HG02938 (cell line): ENCODE measurements around the gene NPEPL1.
A peak's percentile ranks its signal among the peaks of the same experiment; 100 is the strongest.
"Not testable (repeated sequence)": the region's sequence is repeated elsewhere in the genome, so short reads cannot be mapped to it uniquely, and the experiment has no call there.

Source experiments
- ATAC-seq: cut with Tn5 transposase; IDR thresholded peaks from one replicate; pipeline ENCODE4 v1.9.1; 2021; ENCODE audit warnings: mild to moderate bottlenecking, moderate library complexity; ENCODE audit not compliant: unreplicated experiment

NPEPL1 gene, protein sequence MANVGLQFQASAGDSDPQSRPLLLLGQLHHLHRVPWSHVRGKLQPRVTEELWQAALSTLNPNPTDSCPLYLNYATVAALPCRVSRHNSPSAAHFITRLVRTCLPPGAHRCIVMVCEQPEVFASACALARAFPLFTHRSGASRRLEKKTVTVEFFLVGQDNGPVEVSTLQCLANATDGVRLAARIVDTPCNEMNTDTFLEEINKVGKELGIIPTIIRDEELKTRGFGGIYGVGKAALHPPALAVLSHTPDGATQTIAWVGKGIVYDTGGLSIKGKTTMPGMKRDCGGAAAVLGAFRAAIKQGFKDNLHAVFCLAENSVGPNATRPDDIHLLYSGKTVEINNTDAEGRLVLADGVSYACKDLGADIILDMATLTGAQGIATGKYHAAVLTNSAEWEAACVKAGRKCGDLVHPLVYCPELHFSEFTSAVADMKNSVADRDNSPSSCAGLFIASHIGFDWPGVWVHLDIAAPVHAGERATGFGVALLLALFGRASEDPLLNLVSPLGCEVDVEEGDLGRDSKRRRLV

DNA sequence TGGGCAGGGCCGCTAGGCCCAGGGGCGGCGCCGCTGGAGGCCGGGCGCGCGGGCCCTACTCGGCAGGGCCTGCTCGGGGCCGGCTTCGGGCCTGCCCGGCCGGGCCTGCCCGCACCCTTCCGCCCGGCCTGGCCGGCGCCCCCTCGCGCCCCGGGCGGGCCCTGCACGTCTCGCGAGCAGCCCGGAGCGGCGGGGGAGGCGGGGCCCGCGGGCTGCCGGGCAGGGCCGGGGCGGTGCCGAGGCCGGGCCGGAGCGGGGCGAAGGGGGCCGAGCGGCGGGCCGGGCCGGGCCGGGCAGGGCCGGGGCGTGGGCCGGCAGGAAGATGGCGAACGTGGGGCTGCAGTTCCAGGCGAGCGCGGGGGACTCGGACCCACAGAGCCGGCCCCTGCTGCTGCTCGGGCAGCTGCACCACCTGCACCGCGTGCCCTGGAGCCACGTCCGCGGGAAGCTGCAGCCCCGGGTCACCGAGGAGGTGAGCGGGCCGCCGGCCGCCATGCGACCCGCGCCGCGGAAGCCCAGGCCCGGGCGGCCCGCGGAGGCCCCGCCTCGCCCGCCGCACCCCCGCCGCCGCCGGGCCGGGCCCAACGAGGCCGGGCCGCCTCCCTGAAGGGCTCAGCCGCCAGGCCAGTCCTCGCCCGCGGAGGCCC is at the start of gene NPEPL1:
Gene NPEPL1, plus strand, starts transcription at position 222 of the 647 bp plus-strand sequence. Its CDS starts 101 bp downstream, at position 323.
- peak; percentile 66 for ATAC-seq

DNA sequence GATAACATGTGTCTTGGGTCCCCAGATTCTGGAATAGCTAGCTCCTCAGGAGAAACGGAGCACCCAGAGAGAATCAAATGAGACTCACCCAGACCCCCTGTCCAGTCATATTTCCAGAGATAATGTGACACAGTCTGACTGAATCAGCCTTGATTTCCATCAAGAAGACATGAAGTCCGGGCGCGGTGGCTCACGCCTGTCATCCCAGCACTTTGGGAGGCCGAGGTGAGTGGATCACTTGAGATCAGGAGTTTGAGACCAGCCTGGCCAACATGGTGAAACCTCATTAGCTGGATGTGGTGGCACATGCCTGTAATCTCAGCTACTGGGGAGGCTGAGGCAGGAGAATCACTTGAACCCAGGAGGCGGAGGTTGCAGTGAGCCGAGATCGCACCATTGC is 49.7 kb upstream of the NPEPL1 start:
- ATAC-seq, result not testable (repeated sequence)

DNA sequence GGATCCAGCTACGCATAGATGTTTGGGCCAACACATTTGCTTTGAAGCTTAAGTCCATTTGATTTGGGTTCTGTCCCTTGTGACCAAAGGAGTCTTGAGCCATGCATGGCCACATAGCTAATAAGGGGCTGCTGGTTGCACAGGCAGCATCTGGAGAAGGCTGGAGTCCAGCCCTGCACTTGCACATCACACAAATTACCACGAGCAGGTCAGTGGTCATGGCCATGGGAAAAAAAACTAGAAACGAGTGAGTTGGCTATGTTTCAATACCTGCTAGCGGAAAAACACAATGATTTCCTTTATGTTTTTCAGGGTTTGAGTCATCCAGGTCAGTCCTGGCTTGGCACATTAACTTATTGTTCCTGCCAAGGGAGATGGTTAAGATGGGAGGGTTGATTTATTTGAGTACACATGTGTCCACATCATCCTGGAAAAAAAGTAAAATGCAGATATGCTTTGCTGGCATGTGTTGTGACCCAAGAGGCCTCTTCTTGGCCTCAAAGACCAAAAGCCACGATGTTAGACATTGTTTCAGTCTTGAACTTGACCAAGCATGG is 47.1 kb upstream of the NPEPL1 start:
- no peak for ATAC-seq

DNA sequence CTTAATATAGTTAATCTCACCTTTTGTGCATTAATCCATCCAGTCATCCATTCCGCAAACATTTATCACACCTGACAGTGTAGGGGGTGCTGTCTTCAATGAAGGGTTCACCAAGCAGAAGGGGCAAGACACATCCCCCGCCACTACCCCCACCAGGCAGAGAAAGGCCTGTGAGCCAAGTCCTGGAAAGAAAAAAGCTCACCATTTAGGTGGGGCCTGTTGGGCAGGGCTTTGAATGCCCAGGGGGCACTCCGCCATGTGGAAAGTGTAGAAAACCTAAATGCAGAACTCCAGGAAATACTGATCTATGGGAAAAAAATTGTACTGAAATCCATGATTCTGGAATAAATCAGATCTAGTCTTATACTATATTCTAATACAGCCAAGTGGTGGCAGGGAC is 46.3 kb upstream of the NPEPL1 start:
- ATAC-seq, result no peak

DNA sequence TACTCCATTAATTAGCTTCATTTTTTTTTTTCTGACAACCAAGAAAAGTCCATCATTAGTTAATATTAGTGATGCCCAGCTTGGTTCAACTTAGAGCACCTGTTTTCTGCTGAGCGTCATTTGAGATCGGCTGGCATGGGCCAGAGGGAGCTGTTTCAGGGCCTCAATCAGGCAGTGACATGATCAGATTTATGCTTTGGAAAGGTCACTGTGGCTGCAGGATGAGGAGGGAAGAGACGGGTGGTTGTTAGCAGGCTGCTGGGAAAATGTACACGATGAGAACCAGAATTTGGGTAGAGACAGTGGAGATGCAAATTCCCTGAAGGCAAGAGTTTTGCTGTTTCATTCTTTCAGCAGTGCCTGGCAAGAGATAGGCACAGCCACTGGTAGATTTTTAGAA is 45.9 kb upstream of the NPEPL1 start:
- ATAC-seq, result no peak

DNA sequence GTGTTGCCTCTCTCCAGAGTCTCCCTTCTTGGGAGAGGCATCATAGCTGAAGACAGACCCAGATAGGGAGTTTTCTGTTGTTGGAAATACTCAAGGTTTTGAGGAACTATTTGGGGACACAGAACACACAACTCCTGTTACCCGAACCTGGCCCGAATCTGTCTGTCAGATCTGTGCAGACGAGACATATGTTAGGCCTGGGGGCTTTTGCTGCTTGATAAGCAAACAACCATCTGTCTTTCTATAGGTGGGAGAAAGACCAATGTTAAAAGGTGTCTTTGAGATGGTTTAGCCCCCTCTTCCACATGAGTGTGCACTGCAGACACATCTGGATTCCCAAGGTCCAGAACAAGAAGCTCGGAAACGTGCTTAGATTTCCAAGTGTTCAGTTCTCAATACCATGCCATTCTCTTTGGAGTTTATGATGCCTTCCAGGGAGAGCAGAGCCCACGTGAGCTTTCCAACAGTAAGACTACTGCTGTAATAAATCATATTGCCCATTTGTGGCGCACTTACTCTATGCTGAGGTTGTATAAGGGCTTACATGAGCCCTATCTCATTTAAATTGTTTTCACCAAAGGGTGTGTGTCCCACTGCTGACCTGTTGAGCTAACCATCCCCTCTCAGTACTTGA is 45.3 kb upstream of the NPEPL1 start:
- ATAC-seq, result no peak

DNA sequence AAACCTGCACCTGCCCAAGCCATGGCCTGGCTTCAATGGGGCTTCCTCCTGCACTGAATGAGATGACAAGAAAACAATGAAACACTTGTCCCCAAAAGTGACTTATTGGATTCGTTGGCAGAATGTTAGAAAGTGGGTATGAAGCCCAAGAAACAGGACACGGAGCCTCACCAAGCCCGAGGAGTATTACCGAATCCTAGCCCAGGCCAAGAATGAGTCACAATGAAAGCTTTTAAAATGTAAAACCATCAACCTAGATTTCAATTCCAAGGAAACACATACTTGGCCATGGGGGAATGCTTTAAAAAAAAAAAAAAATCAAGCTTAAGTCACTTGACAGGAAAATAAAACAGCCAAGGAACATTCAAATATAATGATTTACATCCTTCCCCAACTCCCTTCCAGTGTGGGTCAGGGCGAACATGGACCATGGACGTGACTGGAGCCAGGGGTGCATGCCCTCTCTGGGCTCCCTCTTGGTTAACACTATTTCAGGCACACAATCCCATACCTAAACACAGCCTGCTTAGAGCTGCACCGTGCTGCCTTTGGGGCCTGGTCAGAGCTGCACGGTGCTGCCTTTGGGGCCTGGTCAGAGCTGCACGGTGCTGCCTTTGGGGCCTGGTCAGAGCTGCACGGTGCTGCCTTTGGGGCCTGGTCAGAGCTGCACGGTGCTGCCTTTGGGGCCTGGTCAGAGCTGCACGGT is 44.7 kb upstream of the NPEPL1 start:
- no peak for ATAC-seq

DNA sequence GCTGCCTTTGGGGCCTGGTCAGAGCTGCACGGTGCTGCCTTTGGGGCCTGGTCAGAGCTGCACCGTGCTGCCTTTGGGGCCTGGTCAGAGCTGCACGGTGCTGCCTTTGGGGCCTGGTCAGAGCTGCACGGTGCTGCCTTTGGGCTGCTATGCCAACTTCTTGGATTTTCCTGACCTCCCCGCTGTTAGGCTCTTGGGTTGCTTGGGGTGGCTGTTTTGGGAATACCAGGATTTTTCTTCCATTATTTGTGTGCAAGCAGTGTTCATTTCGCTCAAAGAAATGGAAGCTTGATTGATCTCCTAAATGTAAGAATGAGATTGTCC is 44.1 kb upstream of the NPEPL1 start:
- not testable (repeated sequence) for ATAC-seq

DNA sequence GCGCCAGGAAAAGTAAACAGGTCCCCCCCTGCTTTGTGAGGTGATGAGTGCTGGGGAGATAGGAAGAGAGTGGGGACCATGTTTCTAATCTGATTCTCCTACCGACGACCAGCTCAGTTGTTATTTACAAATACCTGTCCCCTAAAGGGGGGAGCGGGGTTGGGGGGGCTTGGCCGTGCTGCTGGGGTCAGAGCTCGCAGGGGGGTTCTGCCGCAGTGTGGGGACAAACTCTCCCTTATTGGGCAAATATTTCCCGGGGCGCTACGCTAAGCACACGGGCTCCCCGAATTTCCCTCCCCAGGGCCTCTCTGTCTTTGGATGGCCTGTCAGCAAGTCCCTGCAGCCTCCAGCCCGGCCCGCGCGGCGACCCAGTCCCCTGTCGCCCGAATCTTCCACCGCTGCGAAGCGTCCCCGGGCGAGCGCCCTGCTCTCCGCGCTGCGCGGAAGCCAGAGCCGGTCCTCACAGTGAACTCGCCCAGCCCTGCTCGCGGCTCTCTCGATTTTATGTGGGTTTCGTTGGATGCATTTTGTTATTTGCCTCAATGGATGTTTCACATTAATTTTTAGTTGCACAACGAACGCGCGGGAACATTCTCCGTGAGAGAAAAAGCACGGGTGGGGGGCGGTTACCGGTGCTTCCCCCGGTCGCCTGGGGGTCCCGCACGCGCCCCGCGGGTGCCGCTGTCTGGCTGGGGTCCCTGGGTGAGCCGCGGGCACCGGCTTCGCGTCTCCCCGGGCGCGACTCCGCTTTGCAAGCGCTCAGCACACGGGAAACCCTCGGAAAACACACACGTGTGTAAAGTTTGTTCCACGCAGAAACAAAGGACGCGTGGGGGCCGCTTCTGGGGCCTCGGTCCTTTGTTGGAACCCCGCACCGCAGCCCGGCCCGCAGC is 43.1 kb upstream of the NPEPL1 start:
- ATAC-seq, result no peak

DNA sequence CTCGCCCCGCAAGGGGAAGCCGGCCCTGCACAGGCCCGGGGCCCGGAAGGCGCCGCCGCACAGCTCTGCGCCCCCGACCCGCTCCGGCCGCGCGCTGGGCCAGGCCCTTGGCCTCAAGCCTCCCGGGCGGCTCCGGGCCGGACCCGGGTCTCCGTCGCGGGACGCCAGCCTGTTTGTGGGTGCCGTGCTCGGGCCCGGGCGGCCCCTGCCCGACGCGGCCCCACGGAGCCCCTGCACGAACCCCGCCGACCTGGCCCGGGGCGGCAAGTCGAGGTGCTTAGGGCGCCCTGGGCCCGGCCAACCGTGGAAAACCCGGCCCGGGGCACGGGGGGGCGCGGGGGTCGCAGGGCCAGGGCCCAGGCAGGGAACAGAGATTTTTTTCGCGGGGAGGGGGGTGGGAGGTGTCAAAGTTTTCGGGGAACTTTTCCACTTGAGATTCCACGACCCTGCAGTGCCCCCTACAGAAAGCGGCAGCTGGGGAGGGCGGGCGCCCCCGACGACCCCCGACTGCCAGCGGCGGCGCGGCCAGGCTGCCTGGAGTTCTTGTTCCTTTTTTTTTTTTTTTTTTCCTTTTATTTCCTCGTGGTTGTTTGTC is 42.3 kb upstream of the NPEPL1 start:
- peak; percentile 7 for ATAC-seq

DNA sequence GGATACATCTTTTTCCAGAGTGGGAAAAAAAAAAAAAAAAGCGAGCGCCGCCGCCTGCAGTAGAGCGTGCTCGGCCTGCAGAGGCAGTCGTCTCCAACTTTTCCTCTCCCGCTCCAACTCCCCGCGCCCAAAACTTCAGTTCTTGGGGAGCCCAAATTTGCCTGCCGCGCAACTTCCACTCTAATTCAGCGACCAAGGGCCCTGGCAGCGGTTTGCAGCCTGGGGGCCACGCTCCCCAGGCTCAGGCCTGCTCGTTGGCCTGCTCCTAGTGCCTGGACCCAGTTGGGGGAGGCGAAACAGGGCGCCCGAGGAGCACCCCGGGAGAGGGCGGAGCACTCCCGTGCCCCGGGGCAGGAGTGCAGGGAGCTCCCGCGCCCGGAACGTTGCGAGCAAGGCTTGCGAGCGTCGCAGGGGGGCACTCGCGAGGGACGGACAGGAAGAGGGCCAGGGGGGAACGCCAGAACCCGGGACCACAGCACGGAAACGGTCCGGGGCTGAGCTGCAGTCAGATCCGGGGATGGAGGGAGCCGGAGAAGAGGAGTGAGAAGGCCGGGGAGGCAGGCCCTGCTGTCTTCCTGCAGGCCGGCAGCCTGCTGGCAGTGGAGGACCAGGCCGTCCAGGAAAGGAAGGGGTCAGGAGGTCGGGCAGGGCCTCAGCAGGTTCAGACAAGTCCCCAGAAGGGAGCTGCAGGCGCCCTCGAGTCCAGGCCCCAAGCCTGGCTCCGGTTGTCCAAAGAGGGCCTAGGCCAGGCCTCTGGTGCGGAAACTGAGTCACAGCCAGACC is 41.6 kb upstream of the NPEPL1 start, which contains the start of gene STX16:
Gene STX16, plus strand, starts transcription at position 508 of the 783 bp plus-strand sequence. CDS start 724 bp downstream, outside the sequence.
- peak; percentile 56 for ATAC-seq

DNA sequence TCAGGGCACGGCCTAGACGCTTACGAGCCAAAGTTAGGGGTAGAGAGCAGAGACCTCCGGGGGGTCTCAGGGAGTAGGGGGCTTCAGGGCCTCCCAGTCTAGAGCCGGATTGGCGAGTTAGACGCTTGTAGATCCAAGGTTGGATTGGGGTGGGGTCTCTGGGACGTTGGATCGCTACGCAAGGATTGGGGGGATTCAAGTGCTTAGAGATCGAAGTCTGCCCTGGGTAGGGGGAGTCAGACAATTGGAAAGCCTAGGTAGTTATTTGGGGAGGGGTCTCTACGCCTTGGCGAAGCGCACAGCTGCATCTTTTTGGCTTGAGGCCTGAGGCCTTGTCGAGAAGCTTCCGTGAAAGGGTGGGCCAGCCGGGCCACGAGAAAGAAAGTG is 41.0 kb upstream of the NPEPL1 start:
- no peak for ATAC-seq

DNA sequence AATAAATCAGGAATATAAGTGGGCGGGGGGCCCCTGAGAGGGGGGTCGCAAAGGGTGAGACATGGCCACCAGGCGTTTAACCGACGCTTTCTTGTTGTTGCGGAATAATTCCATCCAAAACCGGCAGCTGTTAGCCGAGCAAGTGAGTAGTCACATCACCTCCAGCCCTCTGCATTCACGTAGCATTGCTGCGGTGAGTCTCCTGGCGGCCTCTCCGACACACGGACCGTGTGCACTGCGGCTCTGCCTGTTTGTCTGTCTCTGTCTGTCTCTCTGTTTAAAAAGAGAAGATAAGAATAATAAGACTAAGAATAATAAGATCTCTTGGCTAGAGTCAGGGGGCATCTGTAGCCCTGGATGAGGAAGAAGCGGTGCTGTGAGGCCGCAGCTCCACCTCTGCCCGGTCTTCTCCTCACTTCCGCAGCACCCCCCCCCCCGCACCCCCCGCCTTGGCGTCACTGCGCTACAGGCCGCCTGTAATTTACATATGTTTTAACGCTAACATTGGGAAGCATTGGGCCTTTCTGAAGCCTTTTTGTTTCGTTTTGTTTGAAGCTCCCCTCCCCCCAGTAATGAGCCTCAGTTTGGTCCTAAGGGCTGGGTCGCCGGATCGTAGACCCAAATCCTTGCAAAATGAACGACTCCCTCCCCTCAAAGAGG is 40.5 kb upstream of the NPEPL1 start:
- no peak for ATAC-seq

DNA sequence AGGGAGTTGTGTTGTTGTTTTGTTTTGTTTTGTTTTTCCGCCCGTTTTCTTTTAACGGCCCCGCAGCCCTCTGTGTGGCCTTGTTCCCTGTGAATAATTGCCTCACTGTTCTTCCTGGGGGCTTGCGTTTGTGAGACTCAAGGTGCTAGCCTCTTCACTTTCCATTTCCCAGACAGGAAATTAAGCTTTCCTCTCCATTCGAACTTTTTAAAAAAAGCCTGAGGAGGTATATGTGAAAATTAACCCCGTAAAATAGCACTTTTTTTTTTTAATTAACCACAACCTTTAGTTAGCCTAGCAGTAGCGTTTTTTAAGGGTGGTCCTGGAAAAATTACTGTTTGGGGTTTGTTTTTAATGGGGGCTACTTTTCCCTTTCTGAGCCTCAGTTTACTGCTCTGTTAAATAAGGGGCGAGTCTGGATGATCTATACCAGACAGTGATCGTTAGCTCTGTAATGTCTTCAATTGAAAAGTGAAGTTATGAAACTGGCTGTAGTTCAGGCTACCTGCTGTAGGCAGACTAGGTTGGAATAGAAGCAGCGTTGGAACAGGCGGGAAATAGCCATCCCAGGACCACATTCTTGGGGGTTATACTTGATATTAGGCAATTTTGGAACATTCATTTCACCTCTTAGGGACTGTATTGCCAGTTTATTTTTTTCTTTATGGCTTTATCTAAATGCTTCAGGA is 39.9 kb upstream of the NPEPL1 start:
- ATAC-seq, result no peak

DNA sequence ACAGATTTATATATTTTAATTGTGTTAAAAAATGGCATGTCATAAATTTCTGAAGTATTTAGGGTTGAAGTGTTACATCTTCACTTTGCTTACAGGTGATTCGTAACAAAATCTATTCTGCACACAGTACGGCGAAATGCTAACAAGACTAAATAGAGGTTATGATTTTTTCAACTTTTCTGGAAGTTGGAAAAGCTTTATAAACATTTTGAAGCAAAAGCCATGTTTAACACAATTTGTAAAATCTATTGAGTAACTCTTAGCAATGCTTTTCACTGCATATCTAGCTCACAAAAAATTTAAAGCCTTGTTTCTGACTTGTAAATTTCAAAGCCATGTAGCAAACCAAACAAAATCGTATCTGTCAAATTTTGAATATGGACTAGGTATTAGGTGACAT is 38.3 kb upstream of the NPEPL1 start:
- ATAC-seq, result no peak

DNA sequence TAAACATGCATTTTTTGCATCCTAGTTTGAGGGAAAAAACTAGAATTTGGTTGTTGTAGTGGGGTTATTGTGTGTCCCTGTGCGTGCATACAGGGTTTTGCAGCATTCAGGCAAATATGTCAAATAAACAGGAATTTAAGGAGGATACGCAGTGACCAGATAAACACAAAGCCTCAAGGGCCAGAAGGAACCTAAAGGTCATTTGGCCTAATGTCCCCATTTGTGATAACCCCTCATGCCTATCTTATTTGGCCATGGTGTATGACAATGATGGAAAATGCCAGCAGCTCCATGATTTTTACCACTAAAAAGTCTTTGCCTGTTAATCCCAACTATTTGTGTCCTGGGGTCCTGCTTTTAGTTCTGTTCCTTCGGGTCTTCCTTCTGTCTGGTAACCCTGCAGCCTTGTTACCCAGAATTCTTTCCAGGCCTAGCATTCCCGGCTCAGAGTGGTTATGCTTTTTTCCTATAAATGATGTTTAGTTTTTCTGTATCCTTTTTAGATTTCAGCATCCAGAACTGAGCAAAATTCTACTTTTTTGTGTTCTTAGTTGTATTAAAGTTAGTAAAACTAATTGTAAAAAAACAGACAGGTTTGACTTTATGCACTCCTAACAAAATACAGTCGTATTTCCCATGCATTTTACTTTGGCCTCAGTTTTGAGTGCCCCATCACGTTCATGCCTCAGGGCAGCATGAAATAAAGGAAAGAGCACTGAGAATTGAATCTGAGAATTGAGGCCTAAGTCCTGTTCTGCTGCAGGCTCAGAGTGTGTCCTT is 37.1 kb upstream of the NPEPL1 start:
- no peak for ATAC-seq

DNA sequence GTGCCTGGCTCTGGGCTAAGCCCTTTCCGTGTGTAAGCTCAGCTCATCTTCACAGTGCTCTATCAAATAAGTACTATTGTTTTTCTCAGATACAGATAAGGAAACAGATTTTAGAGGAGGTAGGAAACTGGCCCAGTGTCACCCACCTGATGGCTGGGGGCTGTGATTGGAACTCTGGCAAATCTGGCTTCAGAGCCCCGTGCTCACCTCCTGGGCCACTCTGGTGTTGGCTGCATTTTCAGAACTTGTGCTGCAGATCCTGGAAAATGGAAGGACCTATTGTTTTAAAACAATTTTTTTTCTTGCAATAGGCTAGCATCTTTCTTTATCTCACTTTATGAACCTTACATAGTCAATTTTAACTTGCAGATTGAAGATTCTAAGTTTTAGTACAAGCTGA is 35.8 kb upstream of the NPEPL1 start:
- ATAC-seq, result no peak
